K562 (cell line): ENCODE results near the gene CLNK. TPM values are rescaled to one million over a fixed set of nuclear protein-coding genes. Genes with fewer than 3 reads are reported as not detected.

Source experiments
- ATAC-seq: fragments of 200-7000 bp; cut with Tn5 transposase; 3 replicates; pipeline ENCODE4 v1.9.1; 2020; ENCODE audit warnings: moderate library complexity
- BruUV-seq: library from RNA; stranded (reverse); fragments of 400-500 nt; replicated peaks from 2 replicates; lab custom pipeline; 2021; lab: Mats Ljungman, UMichigan
- CTCF ChIA-PET: fragments of 300-600 bp; formaldehyde crosslinking; extraction: SDS; loops from one replicate; lab custom pipeline; 2021; ENCODE audit warnings: low intra/inter-chr PET ratio; lab: Yijun Ruan, JAX
- POLR2A ChIA-PET: fragments of 300-600, 350-650 bp; sonication (Branson Sonifier 250); formaldehyde crosslinking; extraction: SDS; loops from one replicate; lab custom pipeline; 2021; ENCODE audit warnings: antibody characterized with exemption, inconsistent platforms; lab: Yijun Ruan, JAX
- DNase-seq, 4 experiments: peaks; one replicate each; pipeline versions ENCODE4 v3.0.0 to v3.0.0-alpha.2; 2011 to 2018; ENCODE audit warnings: low spot score in 3 of 4, mixed read lengths in 3 of 4; ENCODE audit errors: extremely low read depth in 1 of 4
- FAIRE-seq: peaks from 2 replicates; lab custom pipeline; 2011; peaks lifted over from hg19 to GRCh38; lab: Jason Lieb, UNC
- H2AFZ ChIP-seq: 2 replicates; pipeline ENCODE4 v1.6.0; 2011; ENCODE audit warnings: low read depth, low read length, control low read depth, inconsistent platforms
- H3K27ac ChIP-seq: fragments of 200-600 bp; 3 replicates; pipeline ENCODE4 v1.8.0; 2011; ENCODE audit warnings: low read depth, mild to moderate bottlenecking, control low read depth, inconsistent platforms, low read length, moderate library complexity, mixed read lengths; ENCODE audit errors: extremely low read depth
- H3K27me3 ChIP-seq, 2 experiments: fragments of 300-600 bp in 1 of 2; 2 replicates in 1 of 2; 3 replicates in 1 of 2; pipeline versions ENCODE4 v1.6.0 to v1.8.0; 2011; ENCODE audit warnings: inconsistent platforms in 2 of 2, low read length in 2 of 2, mild to moderate bottlenecking in 1 of 2, mixed read lengths in 1 of 2, moderate library complexity in 1 of 2; ENCODE audit not compliant: control insufficient read depth in 2 of 2, insufficient read depth in 2 of 2
- H3K36me3 ChIP-seq: fragments of 300-600 bp; 3 replicates; pipeline ENCODE4 v1.8.0; 2011; ENCODE audit warnings: mild to moderate bottlenecking, low read length, inconsistent platforms; ENCODE audit not compliant: control insufficient read depth, insufficient read depth
- H3K4me1 ChIP-seq, 2 experiments: fragments of 200-600 bp in 1 of 2; replicated peaks in 1 of 2; 2 replicates in 1 of 2; 3 replicates in 1 of 2; pipeline versions ENCODE4 v1.5.1 to v1.8.0; 2011; ENCODE audit warnings: inconsistent platforms in 2 of 2, low read length in 2 of 2, mild to moderate bottlenecking in 1 of 2, mixed read lengths in 1 of 2, moderate library complexity in 1 of 2; ENCODE audit not compliant: control insufficient read depth in 2 of 2, insufficient read depth in 2 of 2
- H3K4me2 ChIP-seq: 2 replicates; pipeline ENCODE4 v1.6.1; 2011; ENCODE audit warnings: low read length, control low read depth, inconsistent platforms, mixed read lengths; ENCODE audit not compliant: insufficient read depth
- H3K4me3 ChIP-seq: fragments of 200-600 bp; sonication (generic), shearing (Covaris generic); 2 replicates; pipeline ENCODE4 v1.5.1; 2016; ENCODE audit warnings: control low read depth, inconsistent platforms
- H3K79me2 ChIP-seq: fragments of 200-600 bp; 3 replicates; pipeline ENCODE4 v1.8.0; 2011; ENCODE audit warnings: low read length, inconsistent platforms; ENCODE audit not compliant: control insufficient read depth, insufficient read depth
- H3K9ac ChIP-seq, 2 experiments: 2 replicates each; pipeline versions ENCODE4 v1.6.0 to v1.6.1; 2011; ENCODE audit warnings: low read depth in 2 of 2, low read length in 2 of 2, control low read depth in 1 of 2, inconsistent platforms in 1 of 2, mild to moderate bottlenecking in 1 of 2, mixed read lengths in 1 of 2; ENCODE audit not compliant: insufficient read depth in 1 of 2
- H3K9me1 ChIP-seq: one replicate; pipeline ENCODE4 v1.6.0; 2011; ENCODE audit warnings: inconsistent platforms, mild to moderate bottlenecking, low read length, moderate library complexity; ENCODE audit not compliant: control insufficient read depth, insufficient read depth
- H3K9me3 ChIP-seq: replicated peaks from 2 replicates; pipeline ENCODE4 v1.5.1; 2011; ENCODE audit warnings: low read depth, low read length, inconsistent platforms; ENCODE audit not compliant: control insufficient read depth, insufficient read depth
- H4K20me1 ChIP-seq: replicated peaks from 2 replicates; pipeline ENCODE4 v1.6.1; 2011; ENCODE audit warnings: low read length, inconsistent platforms, mixed read lengths; ENCODE audit not compliant: control insufficient read depth, insufficient read depth
- GATAD2B ChIP-seq: fragments of 450-650 bp; IDR thresholded peaks from 2 replicates; pipeline ENCODE4 v1.6.1; 2017; ENCODE audit warnings: mild to moderate bottlenecking, borderline replicate concordance
- WGBS: fragments of 100-300 bp; shearing (Covaris generic); methylation state at CpG from one replicate; pipeline ENCODE4 v1.1.6; 2016; ENCODE audit warnings: low coverage, mixed read lengths; ENCODE audit not compliant: insufficient coverage; ENCODE audit errors: missing lambda C conversion rate; 5-methylcytosine and 5-hydroxymethylcytosine counted together
- in situ Hi-C: fragments of 300-500 bp; cut with MboI; formaldehyde crosslinking; loops from 4 replicates; pipeline ENCODE4 v1.15.0; 2018; ENCODE audit warnings: inconsistent platforms, mixed read lengths
- intact Hi-C: fragments of 100-400 bp; cut with micrococcal nuclease; formaldehyde crosslinking; loops from 2 replicates; pipeline ENCODE4 v1.14.2; 2022
- polyA plus RNA-seq, 8 experiments: library from polyadenylated mRNA; depleted of rRNA in 4 of 8; stranded (reverse) in 5 of 8; unstranded in 3 of 8; fragments of >200 nt; fragmentation: Nextera tagmentation in 2 of 8; fragmentation: Illumina TruSeq in 1 of 8; extraction: Ambion mirVana in 2 of 8; extraction: Trizol in 1 of 8; gene quantifications; 2 replicates each; pipeline versions ENCODE4 v1.2.1 to v1.2.3, GENCODE V29; 2011 to 2014; ENCODE audit warnings: inconsistent platforms in 1 of 8, missing spikeins in 1 of 8
- total RNA-seq, 7 experiments: library from RNA; depleted of rRNA in 6 of 7; stranded (reverse); fragments of >200 nt in 6 of 7; fragmentation: Illumina TruSeq in 2 of 7; extraction: Trizol in 2 of 7; gene quantifications; 2 replicates each; pipeline versions ENCODE4 v1.2.1 to v1.2.3, GENCODE V29; 2011 to 2021; ENCODE audit warnings: low replicate concordance in 1 of 7
- TF ChIP-seq, protein P1 (sequence below), 2 experiments: fragments of 450-650 bp; formaldehyde crosslinking in 1 of 2; IDR thresholded peaks; 2 replicates each; pipeline versions ENCODE4 v1.4.0 to v1.6.1; 2014 to 2020; ENCODE audit warnings: mild to moderate bottlenecking in 2 of 2, borderline replicate concordance in 1 of 2, low read depth in 1 of 2

The CLNK gene
- total and polyA plus RNA-seq, 9 of the 15 experiments (the other 6 are each of a cell fraction or from before 2014, with no cell fraction given) = not detected

DNA sequence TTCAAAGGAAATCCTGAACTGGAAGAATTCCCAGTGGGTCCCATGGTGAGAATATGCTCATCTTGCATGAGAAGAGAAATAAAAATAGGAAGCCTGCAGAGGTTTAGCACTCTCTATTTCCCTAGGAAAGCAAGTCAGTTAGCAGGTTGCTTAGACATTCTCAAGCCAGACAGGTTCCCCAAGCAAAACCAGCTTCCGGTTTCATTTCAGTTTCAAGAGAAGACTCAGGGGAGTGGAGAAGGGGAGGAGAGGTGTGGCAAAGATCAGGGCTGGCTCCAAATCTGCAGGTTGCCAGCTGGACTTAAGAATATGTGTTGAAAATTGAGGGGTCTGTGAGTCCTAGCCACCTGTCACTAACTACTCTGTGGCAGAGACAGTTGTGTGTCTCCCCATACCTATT, 107.5 kb downstream of the CLNK start:
- 0% methylated on average over 1 of the region's 1 CpG for WGBS
- H3K4me2 ChIP-seq = no peak overlapping the region
- no peaks in the 10 kb centered on the region; a peak in 1 of 5 replicates for H3K27me3 ChIP-seq
- POLR2A ChIA-PET = interaction anchor here (1.0 kb wide), 1 partner anchor 130 kb away, joined by 3 read pairs; no protein-coding TSS in a partner anchor
- CTCF ChIA-PET = no interaction called here
- H3K4me1 ChIP-seq = no peaks in the 10 kb centered on the region
- H2AFZ ChIP-seq = no peak overlapping the region
- in situ Hi-C loops (loop anchor here (25.0 kb wide), 1 partner anchor 835 kb away; no protein-coding TSS in a partner anchor), intact Hi-C loops (no loop called here)
- no peak overlapping the region for H3K9ac ChIP-seq
- H3K9me3 ChIP-seq = no peaks in the 10 kb centered on the region
- no peaks in the 10 kb centered on the region for H3K9me1 ChIP-seq
- no TSS peak for BruUV-seq
- H3K4me3 ChIP-seq = no peak overlapping the region
- H4K20me1 ChIP-seq = no peaks in the 10 kb centered on the region; the same call in 1 of the 2 replicates
- ATAC-seq = no peak
- no peaks in the 10 kb centered on the region for H3K79me2 ChIP-seq
- TF ChIP-seq GATAD2B = no peak
- TF ChIP-seq, protein P1, sequence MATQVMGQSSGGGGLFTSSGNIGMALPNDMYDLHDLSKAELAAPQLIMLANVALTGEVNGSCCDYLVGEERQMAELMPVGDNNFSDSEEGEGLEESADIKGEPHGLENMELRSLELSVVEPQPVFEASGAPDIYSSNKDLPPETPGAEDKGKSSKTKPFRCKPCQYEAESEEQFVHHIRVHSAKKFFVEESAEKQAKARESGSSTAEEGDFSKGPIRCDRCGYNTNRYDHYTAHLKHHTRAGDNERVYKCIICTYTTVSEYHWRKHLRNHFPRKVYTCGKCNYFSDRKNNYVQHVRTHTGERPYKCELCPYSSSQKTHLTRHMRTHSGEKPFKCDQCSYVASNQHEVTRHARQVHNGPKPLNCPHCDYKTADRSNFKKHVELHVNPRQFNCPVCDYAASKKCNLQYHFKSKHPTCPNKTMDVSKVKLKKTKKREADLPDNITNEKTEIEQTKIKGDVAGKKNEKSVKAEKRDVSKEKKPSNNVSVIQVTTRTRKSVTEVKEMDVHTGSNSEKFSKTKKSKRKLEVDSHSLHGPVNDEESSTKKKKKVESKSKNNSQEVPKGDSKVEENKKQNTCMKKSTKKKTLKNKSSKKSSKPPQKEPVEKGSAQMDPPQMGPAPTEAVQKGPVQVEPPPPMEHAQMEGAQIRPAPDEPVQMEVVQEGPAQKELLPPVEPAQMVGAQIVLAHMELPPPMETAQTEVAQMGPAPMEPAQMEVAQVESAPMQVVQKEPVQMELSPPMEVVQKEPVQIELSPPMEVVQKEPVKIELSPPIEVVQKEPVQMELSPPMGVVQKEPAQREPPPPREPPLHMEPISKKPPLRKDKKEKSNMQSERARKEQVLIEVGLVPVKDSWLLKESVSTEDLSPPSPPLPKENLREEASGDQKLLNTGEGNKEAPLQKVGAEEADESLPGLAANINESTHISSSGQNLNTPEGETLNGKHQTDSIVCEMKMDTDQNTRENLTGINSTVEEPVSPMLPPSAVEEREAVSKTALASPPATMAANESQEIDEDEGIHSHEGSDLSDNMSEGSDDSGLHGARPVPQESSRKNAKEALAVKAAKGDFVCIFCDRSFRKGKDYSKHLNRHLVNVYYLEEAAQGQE (IDR thresholded peaks at IDR 0.05; ENCODE audit: borderline replicate concordance) = no peak
- TF ChIP-seq, protein P1 (CRISPR knock-in tag; IDR thresholded peaks at IDR 0.05; ENCODE audit: low read depth) = no peak
- no peak for DNase-seq
- FAIRE-seq = no peak
- no peak overlapping the region for H3K27ac ChIP-seq
- H3K36me3 ChIP-seq = no peaks in the 10 kb centered on the region
